ENCODE results near the gene RILP.

RILP gene

GRCh38 chr17:1646199-1646875 is 3.3 kb downstream of the RILP start:
- DNase-seq = no peak

- DNase-seq = no peak
These were observed 4.2 kb downstream of the RILP start, which contains the start of gene SCARF1 for GRCh38 chr17:1645207-1646171. TSS of gene SCARF1 (minus strand) at chr17:1645732. CDS start at chr17:1645697, 35 bp downstream.

- no peak for DNase-seq
These were observed 5.0 kb downstream of the RILP start for GRCh38 chr17:1644493-1645206.

- no peak for DNase-seq
These were observed 5.6 kb downstream of the RILP start for GRCh38 chr17:1643999-1644492.

- DNase-seq = no peak
These were observed 6.2 kb downstream of the RILP start for GRCh38 chr17:1643293-1643998.

- DNase-seq = no peak
These were observed 8.6 kb downstream of the RILP start for GRCh38 chr17:1641065-1641403.

- no peak for DNase-seq
These were observed 9.2 kb downstream of the RILP start for GRCh38 chr17:1640329-1641064.

- no peak for DNase-seq
These were observed 10.0 kb downstream of the RILP start for GRCh38 chr17:1639549-1640180.

- no peak for DNase-seq
These were observed 10.9 kb downstream of the RILP start for GRCh38 chr17:1638624-1639300.

- no peak for DNase-seq
These were observed 11.5 kb downstream of the RILP start for GRCh38 chr17:1638171-1638590.

GRCh38 chr17:1636732-1637285 is 12.9 kb downstream of the RILP start:
- no peak for DNase-seq

- no peak for DNase-seq
These were observed 13.8 kb downstream of the RILP start for GRCh38 chr17:1635675-1636465.

GRCh38 chr17:1634841-1635650 is 14.6 kb downstream of the RILP start:
- no peak for DNase-seq

GRCh38 chr17:1630662-1631061 is 19.0 kb downstream of the RILP start:
- DNase-seq = no peak

GRCh38 chr17:1629504-1630310 is 20.0 kb downstream of the RILP start:
- DNase-seq = no peak

- DNase-seq = peak; percentile 72
These were observed 20.7 kb downstream of the RILP start for GRCh38 chr17:1628856-1629503.

Measured in NK-92 treated with Interleukin-12 subunit alpha and Interleukin-12 subunit beta, amount 100 ng/mL, for 24 hours (cell line).